ENCODE data around the gene USP22. TPM values are rescaled to one million over a fixed set of nuclear protein-coding genes. Genes with fewer than 3 reads are reported as not detected.

USP22 gene
- total and polyA plus RNA-seq, 2 donors (not counting 3 experiments of a cell fraction or from before 2014, with no cell fraction given) = 204 to 260 TPM

- no peak for TF ChIP-seq MYC (IDR thresholded peaks at IDR 0.05; ENCODE audit: low read depth, low read length)
- TF ChIP-seq MAX (IDR thresholded peaks at IDR 0.05; ENCODE audit: insufficient read depth, insufficient read length) = no peak
- TF ChIP-seq FOS (IDR thresholded peaks at IDR 0.05; ENCODE audit: borderline replicate concordance, insufficient read depth, low read length) = no peak
- dilution Hi-C loops (cut with MboI; ENCODE audit: extremely low pct_ligation_motif_present, low sequenced_read_pairs) (no loop called here), intact Hi-C loops (cut with micrococcal nuclease) (no loop called here)
- no peak for DNase-seq (ENCODE audit: low read depth, low spot score)
- CTCF ChIA-PET = no interaction called here
- BruUV-seq (replicated peaks) = no TSS peak
- no peak for FAIRE-seq
- H3K27me3 ChIP-seq (ENCODE audit: control insufficient read depth in 2 of 2, insufficient read depth in 2 of 2, low read length in 2 of 2) = peaks cover 4 to 11% of the 10 kb centered on the region in 2 experiments
- no peaks in the 10 kb centered on the region for H3K9me3 ChIP-seq (replicated peaks; ENCODE audit: control insufficient read depth, insufficient read depth, low read length)
- no peaks in the 10 kb centered on the region for H3K36me3 ChIP-seq (ENCODE audit: control insufficient read depth in 2 of 2, extremely low read depth in 1 of 2, insufficient read depth in 2 of 2, low read length in 2 of 2)
- no peak overlapping the region for H3K9ac ChIP-seq (replicated peaks; ENCODE audit: extremely low read depth, insufficient read depth, low read length)
- H3K79me2 ChIP-seq (ENCODE audit: control insufficient read depth, insufficient read depth, low read length) = no peaks in the 10 kb centered on the region
- no peak overlapping the region for H3K27ac ChIP-seq (ENCODE audit: insufficient read depth, low read depth, low read length)
- no peaks in the 10 kb centered on the region for H3K9me1 ChIP-seq (replicated peaks; ENCODE audit: control insufficient read depth, extremely low read depth, insufficient read depth, low read length)
- H3K4me1 ChIP-seq (ENCODE audit: control insufficient read depth, extremely low read depth, insufficient read depth, low read length) = no peaks in the 10 kb centered on the region
- H2AFZ ChIP-seq (ENCODE audit: low read depth, low read length) = no peak overlapping the region
- no peaks in the 10 kb centered on the region for H4K20me1 ChIP-seq (replicated peaks; ENCODE audit: control insufficient read depth, extremely low read depth, insufficient read depth, low read length)
- POLR2A ChIA-PET = no interaction called here
- no peak overlapping the region for H3K4me2 ChIP-seq (ENCODE audit: insufficient read depth, low read length)
- H3K4me3 ChIP-seq (replicated peaks in 1 of 3; ENCODE audit: insufficient read depth in 1 of 3, low read depth in 1 of 3, low read length in 3 of 3) = no peak overlapping the region
Observed at GRCh38 chr17:21077281-21077680, 34.5 kb upstream of the USP22 start.

GRCh38 chr17:21076242-21076641, 33.4 kb upstream of the USP22 start:
- DNase-seq (ENCODE audit: low read depth, low spot score) (no peak), FAIRE-seq (no peak)
- CTCF ChIA-PET = no interaction called here
- no peaks in the 10 kb centered on the region for H3K9me1 ChIP-seq (replicated peaks; ENCODE audit: control insufficient read depth, extremely low read depth, insufficient read depth, low read length)
- H3K9ac ChIP-seq (replicated peaks; ENCODE audit: extremely low read depth, insufficient read depth, low read length) = no peak overlapping the region
- H3K36me3 ChIP-seq (ENCODE audit: control insufficient read depth in 2 of 2, extremely low read depth in 1 of 2, insufficient read depth in 2 of 2, low read length in 2 of 2) = no peaks in the 10 kb centered on the region
- dilution Hi-C loops (cut with MboI; ENCODE audit: extremely low pct_ligation_motif_present, low sequenced_read_pairs) = no loop called here
- peaks cover 4 to 11% of the 10 kb centered on the region in 2 experiments for H3K27me3 ChIP-seq (ENCODE audit: control insufficient read depth in 2 of 2, insufficient read depth in 2 of 2, low read length in 2 of 2)
- H3K9me3 ChIP-seq (replicated peaks; ENCODE audit: control insufficient read depth, insufficient read depth, low read length) = no peaks in the 10 kb centered on the region
- POLR2A ChIA-PET = no interaction called here
- H3K27ac ChIP-seq (ENCODE audit: insufficient read depth, low read depth, low read length) = no peak overlapping the region
- no peak for TF ChIP-seq FOS (IDR thresholded peaks at IDR 0.05; ENCODE audit: borderline replicate concordance, insufficient read depth, low read length)
- no peak for TF ChIP-seq MAX (IDR thresholded peaks at IDR 0.05; ENCODE audit: insufficient read depth, insufficient read length)
- TF ChIP-seq CTCF (IDR thresholded peaks at IDR 0.05; ENCODE audit: extremely low read depth in 1 of 2, insufficient read depth in 1 of 2, low read depth in 1 of 2, low read length in 2 of 2) = no peak
- TF ChIP-seq GATA2 (IDR thresholded peaks at IDR 0.05; ENCODE audit: insufficient read depth, insufficient read length, low read depth, low read length) = no peak
- no peak for TF ChIP-seq POLR2A (IDR thresholded peaks at IDR 0.05; ENCODE audit: low read depth, low read length)
- no peak for TF ChIP-seq MYC (IDR thresholded peaks at IDR 0.05; ENCODE audit: low read depth, low read length)
- TF ChIP-seq POLR2AphosphoS5 (IDR thresholded peaks at IDR 0.05; ENCODE audit: insufficient read depth, low read depth, low read length) = no peak
- TF ChIP-seq EZH2 (IDR thresholded peaks at IDR 0.05; ENCODE audit: borderline replicate concordance, low read depth, low read length, severe bottlenecking) = no peak
- no peak for TF ChIP-seq JUN (IDR thresholded peaks at IDR 0.05; ENCODE audit: borderline replicate concordance, insufficient read depth, insufficient read length, low read depth)
- BruUV-seq (replicated peaks) = no TSS peak
- H3K4me1 ChIP-seq (ENCODE audit: control insufficient read depth, extremely low read depth, insufficient read depth, low read length) = no peaks in the 10 kb centered on the region
- no peaks in the 10 kb centered on the region for H4K20me1 ChIP-seq (replicated peaks; ENCODE audit: control insufficient read depth, extremely low read depth, insufficient read depth, low read length)
- H3K4me3 ChIP-seq (replicated peaks in 1 of 3; ENCODE audit: insufficient read depth in 1 of 3, low read depth in 1 of 3, low read length in 3 of 3) = no peak overlapping the region
- intact Hi-C loops (cut with micrococcal nuclease) = no loop called here
- H3K79me2 ChIP-seq (ENCODE audit: control insufficient read depth, insufficient read depth, low read length) = no peaks in the 10 kb centered on the region
- H2AFZ ChIP-seq (ENCODE audit: low read depth, low read length) = no peak overlapping the region
- H3K4me2 ChIP-seq (ENCODE audit: insufficient read depth, low read length) = no peak overlapping the region
